Measurements from ENCODE around the gene MYO7B.
A peak's percentile ranks its signal among the peaks of the same experiment; 100 is the strongest.

The MYO7B gene

DNA sequence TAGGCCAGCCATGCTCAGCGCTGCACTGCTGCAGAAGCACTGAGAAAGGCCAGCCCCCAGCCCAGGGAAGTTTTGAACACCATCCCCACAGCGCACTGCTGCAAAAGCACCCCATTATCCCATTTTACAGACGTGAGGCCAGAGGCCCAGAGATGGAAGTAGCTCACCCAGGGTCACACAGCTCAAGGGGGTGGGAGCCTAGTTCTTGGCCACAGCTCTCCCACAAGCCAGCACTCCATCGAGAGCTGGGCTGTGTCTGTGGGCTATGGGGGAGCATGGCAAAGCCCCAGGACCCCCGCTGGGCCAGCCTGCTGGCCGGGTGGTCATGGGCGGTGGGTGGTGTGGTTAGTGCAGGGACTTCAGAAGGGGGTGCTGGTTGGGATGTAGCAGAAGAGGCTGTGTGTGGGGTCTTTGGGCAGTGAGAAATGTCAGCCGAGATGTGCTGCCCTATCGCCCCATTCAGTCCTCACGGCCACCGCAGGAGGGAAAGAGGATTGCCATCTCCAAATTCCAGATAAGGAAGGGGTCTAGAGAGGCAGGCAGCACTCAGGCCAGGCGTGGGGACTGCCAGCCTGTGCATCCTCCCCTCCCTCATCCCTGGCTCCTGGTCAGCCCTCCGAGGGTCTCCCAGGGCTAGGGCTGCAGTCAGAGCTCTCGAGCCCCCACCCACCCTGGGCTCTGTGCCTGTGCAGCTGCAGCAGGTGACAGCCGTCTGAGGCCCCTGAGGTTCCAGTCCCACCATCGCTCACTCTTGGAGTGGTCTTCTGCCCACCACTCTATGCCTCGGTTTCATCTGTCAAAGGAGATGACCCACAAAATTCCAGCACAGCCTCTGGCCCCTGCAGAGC, 93.5 kb downstream of the MYO7B start:
- DNase-seq = no peak

DNA sequence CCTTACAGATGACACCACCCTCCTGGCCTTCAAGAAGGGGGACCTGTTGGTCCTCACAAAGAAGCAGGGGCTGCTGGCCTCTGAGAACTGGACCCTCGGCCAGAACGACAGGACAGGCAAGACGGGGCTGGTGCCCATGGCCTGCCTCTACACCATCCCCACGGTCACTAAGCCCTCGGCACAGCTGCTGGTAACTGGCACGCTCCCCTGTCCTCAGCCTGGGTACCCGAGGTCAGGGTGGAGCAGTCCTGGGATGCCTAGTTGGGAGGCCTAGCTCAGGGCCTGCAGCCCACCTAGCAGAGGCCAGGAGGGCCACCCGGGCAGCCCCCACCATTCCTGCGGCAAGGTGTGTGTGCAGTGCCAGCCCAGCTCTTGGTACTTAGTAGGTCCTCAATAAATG, 94.2 kb downstream of the MYO7B start:
- DNase-seq = no peak

DNA sequence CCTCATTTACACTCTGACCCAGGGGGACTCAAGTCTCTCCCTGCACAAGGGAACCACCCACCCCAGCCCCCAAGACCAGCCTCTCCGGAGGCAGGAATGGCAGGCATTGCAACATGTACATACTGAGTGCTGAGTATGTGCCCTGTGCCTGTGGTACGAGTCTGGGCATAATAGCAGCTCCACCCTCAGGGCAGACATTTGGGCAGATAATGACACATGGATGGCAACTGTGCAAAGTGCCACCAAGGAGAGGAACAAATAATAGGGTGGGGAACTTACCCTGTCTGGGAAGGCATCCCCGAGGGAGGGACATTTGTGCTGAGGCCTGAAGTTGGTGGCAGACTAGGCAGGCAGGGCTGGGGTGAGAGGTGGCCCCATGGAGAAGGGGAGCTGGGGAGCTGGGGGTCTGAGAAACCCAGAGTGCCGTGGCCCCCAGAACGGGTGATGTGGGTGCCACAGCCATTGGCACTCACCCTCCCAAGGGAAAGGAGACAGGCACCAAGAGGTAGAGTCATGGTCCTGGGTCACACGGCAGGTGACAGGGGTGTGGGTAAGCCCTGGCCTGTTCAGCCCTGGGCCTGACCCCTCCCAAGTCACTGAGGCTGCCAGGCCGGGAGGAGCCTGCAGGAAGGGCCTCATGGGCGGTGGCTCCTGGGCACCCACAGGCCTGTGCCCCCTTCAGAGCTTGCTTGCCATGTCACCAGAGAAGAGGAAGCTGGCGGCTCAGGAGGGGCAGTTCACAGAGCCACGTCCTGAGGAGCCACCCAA, 94.8 kb downstream of the MYO7B start:
- no peak for DNase-seq

DNA sequence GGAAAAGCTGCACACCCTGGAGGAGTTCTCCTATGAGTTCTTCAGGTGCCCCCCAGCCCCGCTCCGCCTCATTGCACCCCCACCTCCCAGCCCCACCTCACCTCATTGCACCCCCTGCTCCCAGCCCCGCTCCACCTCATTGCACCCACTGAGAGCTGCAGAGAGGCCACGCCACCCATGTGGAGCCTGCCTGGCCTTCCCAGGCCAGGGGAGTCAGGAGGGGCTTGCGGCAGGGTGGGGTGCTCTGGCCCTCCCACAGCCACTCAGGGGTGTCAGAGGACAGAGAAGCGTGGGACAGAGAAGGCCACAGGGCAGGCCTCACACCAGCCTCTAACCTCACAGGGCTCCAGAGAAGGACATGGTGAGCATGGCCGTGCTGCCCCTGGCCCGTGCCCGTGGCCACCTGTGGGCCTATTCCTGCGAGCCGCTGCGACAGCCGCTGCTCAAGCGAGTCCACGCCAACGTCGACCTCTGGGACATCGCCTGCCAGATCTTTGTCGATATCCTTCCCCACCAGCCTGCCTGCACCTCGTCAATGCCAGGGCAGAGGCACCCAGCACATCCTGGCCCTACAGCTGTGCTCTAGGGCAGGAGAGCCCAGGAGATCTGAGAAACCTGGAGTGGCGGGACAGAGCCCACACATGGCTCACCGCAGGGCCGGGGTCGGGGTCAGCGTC, 95.5 kb downstream of the MYO7B start:
- DNase-seq = no peak

DNA sequence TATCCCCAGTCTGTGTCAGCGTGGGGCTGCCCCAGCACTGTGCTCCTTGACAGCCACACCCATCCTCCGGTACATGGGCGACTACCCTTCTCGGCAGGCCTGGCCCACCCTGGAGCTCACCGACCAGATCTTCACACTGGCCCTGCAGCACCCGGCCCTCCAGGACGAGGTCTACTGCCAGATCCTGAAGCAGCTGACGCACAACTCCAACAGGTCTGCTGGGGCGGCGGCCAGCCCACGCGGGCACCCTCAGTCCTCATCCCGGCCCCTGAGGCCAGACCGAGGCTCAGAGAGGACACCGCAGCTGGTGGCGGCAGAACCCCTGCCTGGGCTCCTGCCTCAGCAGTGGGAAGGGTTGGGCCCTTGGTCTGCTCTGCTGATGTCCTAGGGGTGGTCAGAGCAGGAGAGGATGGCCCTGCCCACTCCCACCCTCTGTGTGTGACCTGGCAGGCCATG, 96.1 kb downstream of the MYO7B start:
- DNase-seq = no peak

DNA sequence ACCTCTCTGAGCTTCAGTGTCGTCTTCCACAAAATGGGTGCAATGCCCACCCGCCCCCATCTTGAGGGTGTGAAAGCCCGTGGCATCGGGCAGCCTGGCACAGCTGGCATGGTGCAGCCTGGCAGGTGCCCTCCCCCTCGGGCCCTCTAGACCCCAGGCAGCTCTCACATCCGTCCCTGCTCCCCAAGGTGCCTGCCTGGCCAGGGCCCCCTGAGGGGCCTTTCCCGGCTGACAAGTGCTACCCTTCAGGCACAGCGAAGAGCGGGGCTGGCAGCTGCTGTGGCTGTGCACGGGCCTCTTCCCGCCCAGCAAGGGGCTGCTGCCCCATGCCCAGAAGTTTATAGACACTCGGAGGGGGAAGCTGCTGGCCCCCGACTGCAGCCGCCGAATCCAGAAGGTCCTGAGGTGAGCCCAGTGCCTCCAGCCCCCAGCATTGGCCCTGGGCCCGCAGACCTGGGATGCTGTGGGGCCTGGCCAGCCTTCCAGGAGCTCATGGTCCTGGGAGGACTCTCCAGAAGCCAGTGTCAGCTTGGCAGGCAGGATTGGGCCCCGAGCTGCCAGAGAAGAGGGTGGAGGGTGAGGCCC, 96.6 kb downstream of the MYO7B start:
- DNase-seq = no peak

DNA sequence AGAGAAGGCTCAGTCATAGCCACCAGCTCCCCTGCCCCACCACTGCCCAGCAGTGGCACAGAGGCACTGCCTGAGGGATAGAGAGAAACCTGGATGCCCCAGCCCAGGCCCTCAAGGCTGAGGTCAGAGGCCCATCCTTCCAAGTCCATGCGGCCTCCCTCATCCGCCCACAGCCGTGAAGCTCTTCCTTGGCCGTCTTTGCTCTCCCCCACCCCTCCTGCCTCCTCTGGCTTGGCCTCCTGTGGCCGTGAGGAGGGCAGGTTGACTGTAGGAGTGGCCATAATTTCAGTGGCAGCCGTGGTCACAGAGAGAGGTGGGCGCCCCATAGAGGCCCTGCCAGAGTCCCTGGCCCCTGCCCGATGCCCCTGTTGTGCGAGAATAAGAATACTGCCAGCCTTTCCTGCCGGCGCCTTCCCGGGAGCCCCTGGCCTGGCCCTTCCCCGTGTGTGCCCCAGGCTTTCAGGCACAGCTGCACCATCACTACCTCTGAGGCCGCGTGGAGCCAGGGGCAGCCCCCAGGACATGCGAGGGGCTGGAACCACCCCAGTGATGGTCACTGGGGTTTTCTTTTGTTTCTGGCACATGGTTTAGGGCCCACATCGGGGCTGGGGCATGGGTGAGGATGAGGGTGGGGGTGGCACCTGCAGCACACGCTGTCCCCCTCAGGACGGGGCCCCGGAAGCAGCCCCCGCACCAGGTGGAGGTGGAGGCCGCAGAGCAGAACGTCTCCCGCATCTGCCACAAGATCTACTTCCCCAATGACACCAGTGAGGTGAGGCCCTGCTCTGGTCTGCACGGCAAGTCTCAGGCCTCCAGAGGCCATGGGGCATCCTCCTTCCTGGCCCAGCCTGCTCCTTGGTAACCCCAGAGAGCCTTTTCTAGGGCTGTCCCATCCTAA, 97.4 kb downstream of the MYO7B start:
- no peak for DNase-seq

DNA sequence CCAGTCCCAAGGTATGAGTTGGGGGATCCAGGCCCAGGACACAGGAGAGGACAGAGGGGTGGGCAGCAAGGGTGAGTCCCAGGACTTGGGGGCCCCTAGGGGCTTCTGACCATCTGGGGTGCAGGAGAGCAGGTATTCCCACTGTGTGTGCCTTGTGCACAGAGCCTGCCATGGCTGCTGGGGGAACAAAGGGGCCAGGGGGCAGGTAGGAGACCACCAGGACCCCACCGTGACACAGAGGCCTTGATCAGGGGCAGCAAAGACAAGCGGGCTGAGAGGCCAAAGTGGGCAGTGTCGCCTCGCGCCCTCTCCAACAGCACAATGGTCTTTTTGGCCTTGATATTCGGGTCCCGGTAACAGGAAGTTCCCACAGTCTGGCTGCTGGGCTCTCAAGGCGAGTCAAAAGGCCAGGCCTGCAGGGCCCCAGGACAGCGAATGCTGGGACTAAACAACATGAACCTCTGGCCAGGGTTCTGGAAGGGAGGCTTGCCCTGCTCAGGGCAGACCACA, 98.1 kb downstream of the MYO7B start:
- DNase-seq = no peak

DNA sequence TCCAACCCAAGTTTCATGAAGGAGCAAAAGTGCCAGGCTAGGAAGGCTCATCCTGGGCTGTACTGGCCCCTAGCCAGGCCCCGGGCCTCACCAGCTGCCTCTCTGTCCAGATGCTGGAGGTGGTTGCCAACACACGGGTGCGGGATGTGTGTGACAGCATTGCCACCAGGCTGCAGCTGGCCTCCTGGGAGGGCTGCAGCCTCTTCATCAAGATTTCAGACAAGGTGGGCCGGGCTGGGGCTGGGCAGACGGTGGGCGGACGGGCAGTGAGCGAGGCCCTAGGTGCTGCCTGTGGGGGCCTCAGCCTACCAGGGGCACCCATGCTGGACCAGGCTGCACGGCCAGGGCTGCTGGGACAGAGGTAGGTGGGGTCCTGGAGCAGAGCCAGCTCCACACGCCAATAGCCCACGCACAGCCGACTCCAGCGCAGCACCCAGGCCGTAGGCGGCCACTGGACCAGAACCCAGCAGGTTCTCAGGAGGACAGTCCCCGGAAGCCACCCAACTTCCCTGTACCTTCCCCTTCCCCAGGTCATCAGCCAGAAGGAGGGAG, 98.7 kb downstream of the MYO7B start:
- peak; percentile 55 for DNase-seq

DNA sequence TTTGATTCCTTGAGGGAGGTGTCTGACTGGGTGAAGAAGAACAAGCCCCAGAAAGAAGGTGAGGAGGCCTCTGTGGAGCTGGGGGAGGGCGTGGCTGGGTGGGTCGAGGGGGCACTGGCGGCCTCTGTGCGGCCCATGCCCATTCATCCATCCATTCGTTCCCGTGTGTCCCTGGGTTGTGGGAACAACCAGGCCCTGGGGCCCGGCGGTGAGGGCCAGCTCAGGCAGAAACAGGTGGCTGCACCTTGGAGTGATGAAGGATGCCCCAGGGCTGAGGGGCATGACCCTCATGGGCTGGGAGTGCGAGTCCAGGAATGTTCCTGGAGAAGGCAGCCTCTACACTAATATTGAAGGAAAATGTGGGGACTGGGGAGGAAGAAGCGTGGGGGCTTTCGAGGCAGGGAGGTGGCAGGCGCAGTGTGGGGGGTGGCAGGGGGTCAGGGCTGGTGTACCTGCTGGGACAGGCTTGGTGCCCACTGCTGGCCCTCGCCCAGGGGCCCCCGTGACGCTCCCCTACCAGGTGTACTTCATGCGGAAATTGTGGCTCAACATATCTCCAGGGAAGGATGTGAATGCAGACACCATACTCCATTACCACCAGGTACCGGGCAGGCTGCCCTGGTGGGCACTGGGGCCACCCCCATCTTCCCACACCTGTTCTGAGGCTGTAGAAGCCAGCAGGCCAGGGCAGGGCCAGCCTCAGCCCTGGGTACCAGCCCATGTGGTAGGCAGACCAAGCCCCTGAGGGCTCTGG, 99.3 kb downstream of the MYO7B start:
- DNase-seq = no peak

DNA sequence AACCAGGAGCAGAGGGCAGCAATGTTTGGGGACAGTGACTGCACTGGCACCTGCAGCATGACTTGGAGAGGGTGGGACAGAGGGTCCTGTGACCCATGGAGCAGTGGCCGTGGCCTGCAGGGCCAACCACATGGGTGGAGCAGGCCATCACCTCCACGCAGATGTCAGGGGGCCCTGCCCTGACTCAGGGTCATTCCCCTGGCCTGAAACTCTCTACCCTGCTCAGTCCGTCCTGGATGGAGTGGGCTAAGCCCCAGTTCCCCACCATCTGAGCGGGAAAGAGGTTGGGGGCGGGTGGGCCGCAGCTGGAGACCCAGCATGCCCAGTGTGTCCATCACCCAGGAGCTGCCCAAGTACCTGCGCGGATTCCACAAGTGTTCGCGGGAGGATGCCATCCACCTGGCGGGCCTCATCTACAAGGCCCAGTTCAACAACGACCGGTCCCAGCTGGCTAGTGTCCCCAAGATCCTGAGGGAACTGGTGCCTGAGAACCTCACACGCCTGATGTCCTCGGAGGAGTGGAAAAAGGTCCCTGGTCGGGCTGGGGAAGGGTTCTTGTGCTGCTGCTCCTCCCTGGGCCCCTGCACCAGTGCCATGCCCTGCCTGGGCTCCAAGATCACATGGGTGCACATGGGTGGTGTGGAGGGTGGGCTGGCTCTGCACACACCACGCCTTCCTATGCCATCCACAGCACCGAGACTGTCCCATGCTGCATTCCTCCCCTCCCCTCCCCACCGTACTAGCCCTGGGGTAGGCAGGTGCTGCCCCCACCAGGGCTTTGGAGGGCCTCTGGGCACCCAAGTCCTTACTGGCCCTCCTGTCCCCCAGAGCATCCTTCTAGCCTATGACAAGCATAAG, 100.1 kb downstream of the MYO7B start:
- DNase-seq = no peak

DNA sequence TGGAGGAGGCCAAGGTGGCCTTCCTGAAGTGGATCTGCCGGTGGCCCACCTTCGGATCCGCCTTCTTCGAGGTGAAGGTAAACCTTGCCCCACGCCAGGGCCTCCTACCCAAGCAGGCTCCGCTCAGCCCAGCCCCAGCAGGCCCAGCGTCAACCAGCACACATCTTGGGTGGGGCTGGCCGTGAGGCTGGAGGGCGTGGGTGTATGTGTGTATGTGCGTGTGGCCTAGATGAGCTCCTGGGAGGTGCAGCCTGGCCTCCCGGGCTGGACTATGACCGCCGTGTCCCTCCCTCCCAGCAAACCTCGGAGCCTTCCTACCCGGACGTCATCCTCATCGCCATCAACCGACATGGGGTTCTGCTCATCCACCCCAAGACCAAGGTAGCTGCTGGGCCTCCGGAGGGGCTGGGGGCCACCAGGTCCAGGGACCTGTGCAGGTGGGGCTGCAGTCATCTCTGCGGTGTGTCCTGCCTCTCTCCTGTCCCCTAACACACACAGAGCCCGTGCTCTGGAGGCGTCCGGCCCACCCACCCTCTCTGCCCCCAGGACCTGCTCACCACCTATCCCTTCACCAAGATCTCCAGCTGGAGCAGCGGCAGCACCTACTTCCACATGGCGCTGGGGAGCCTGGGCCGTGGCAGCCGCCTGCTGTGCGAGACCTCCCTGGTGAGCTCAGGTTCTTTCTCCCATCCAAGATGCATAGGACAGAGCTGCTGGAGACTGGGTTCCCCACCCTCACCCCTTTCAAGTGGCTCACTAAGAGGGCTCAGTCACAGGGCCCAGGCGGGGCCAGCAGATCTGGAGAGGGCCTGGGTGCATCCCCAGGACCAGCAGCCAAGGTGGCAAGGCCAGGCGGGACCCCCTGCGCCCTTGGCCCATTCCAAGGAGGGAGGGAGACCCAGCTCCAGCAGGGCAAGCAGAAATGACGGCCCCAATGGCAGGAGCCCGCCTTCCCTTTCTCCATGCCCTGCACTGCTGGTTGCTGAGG, 101.1 kb downstream of the MYO7B start:
- no peak for DNase-seq

DNA sequence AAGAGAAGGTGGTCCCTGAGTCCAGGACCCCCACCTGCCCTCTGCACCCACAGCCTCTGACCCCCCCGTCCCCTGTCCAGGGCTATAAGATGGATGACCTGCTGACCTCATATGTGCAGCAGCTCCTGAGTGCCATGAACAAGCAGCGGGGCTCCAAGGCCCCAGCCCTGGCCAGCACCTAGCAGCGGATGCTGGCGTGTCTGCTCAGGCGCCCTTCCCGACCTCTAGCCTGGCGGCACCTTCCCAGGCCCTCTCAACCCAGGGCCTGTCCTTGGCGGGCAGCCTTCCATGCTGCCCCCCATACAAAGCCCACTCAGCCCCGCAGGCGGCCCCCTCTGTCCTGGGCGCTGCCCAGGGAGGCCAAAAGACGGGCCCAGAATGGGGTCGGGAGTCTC, 101.8 kb downstream of the MYO7B start:
- no peak for DNase-seq

DNA sequence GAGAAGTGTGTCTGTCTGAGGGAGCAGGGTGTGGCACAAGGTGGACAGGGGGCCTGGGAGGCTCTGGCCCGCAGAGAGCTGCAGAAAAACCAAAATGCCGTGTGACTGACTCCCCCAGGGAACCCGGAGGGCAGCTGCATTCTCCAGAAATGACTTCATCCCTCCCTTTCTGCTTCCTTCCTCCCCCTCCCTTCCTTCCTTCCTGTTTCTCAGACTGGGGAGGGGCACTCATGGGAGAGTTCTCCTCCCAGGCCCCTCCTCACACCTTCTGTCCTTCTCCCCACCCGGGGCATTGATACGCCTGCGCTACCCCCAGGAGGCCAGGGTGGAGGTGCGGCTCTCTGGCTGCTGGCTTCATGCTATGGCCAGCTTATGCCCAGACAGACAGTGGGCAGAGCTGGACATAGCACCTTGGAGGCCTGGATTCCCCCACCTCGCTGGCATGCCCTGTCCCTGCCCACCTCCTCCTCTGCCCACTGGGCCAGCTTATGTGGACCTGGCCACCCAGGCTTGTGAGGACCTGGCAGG, 102.3 kb downstream of the MYO7B start:
- no peak for DNase-seq

DNA sequence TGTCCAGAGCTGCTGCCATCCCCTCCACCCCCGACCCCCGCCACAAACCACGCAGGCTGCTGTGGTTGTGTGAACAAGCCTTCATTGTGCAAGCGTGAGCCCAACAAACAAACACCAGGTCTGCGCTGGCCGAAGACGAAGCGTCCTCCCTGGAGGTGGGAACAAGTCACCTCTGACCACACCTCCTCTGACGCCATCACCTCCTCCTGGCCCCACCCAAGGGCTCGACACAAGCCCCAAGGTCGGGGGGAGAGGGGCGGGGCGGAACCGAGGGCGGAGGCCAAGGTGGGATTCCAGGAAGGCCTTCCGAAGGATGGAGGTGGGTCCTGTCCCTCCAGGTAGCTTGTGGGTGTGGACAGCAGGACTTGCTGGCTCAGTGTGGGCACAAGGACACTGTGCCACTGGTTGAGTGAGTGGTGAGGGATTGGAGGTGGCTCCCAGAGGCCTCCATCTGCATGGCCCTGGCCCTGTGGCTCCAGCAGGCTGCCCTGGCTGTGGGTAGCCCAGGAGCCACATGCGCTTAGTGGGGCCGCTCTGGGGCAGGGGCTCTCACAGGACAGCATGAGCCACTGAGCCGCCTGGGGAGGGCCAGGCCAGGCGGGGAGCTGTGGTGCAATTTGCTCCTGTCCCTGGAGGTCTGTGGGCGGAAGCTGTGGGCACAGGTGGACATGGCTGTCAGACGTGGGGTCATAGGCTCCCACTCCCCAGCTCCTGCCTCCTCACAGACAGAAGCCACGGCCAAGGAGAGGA, 103.1 kb downstream of the MYO7B start:
- DNase-seq = no peak

DNA sequence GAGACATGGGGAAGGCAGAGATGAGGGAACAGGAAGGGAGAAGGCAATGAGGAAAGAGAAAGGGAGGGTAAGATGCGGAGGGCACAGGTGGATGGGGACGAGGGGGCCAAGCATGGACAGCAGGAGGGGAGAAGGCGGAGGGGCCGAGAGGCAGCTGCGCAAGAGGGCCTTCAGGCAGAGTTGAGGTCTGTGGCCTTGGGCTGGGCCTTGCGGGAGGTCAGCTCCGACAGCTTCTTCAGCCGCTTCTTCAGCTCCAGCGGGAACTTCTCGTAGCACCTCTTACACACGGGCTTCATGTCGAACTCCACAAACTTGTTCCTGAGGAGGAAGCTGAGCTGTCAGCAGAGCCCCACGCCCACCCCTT, 103.6 kb downstream of the MYO7B start:
- DNase-seq = no peak
